OCI-LY1 (cell line): Measurements from ENCODE around the gene EPGN.

Experiments
- H2AFZ ChIP-seq: fragments of 200-600 bp; sonication (generic), shearing (Covaris generic); 2 replicates; pipeline ENCODE4 v1.6.0; 2014; ENCODE audit warnings: antibody characterized with exemption, mild to moderate bottlenecking, low read length
- H3F3A ChIP-seq: fragments of 200-600 bp; sonication (generic), shearing (Covaris generic); 2 replicates; pipeline ENCODE4 v1.6.0; 2014; ENCODE audit warnings: mild to moderate bottlenecking, antibody characterized with exemption, low read length, moderate library complexity; ENCODE audit not compliant: insufficient read depth
- H3K27ac ChIP-seq: fragments of 200-600 bp; sonication (generic); 2 replicates; pipeline ENCODE4 v1.5.1; 2014; ENCODE audit warnings: low read length, mixed run types, mild to moderate bottlenecking, low read depth; ENCODE audit not compliant: poor library complexity, severe bottlenecking
- H3K27me3 ChIP-seq: fragments of 200-600 bp; sonication (generic); 2 replicates; pipeline ENCODE4 v1.6.0; 2014; ENCODE audit warnings: antibody characterized with exemption, mild to moderate bottlenecking, low read length, moderate library complexity; ENCODE audit not compliant: insufficient read depth
- H3K36me3 ChIP-seq: fragments of 200-600 bp; sonication (generic); 2 replicates; pipeline ENCODE4 v1.6.1; 2014; ENCODE audit warnings: mild to moderate bottlenecking, antibody characterized with exemption, low read length, moderate library complexity, mixed read lengths; ENCODE audit not compliant: insufficient read depth
- H3K4me1 ChIP-seq: fragments of 200-600 bp; sonication (generic); 2 replicates; pipeline ENCODE4 v1.5.1; 2014; ENCODE audit warnings: mild to moderate bottlenecking, low read length, moderate library complexity; ENCODE audit not compliant: insufficient read depth, severe bottlenecking
- H3K4me2 ChIP-seq: fragments of 200-600 bp; sonication (generic), shearing (Covaris generic); 2 replicates; pipeline ENCODE4 v1.6.1; 2014; ENCODE audit warnings: low read length
- H3K4me3 ChIP-seq: fragments of 200-600 bp; sonication (generic); 2 replicates; pipeline ENCODE4 v1.5.1; 2014; ENCODE audit warnings: low read length, low read depth, mild to moderate bottlenecking, mixed read lengths; ENCODE audit not compliant: poor library complexity, severe bottlenecking
- H3K79me2 ChIP-seq: fragments of 200-600 bp; shearing (Covaris generic); 2 replicates; pipeline ENCODE4 v1.6.1; 2016; ENCODE audit warnings: mixed run types, low read length, mixed read lengths; ENCODE audit not compliant: insufficient read depth
- H3K9ac ChIP-seq: fragments of 200-600 bp; sonication (generic), shearing (Covaris generic); 2 replicates; pipeline ENCODE4 v1.6.1; 2014; ENCODE audit warnings: mild to moderate bottlenecking, low read length, mixed read lengths
- H3K9me2 ChIP-seq: fragments of 200-600 bp; sonication (generic), shearing (Covaris generic); 2 replicates; pipeline ENCODE4 v1.6.1; 2014; ENCODE audit warnings: low read depth, mild to moderate bottlenecking, low read length, mixed read lengths
- H3K9me3 ChIP-seq: fragments of 200-600 bp; shearing (Covaris generic); 2 replicates; pipeline ENCODE4 v1.6.1; 2014; ENCODE audit warnings: low read length, mixed read lengths
- H4K20me1 ChIP-seq: fragments of 200-600 bp; sonication (generic), shearing (Covaris generic); 2 replicates; pipeline ENCODE4 v1.6.0; 2016; ENCODE audit warnings: mild to moderate bottlenecking, low read length; ENCODE audit not compliant: insufficient read depth
- EZH2 ChIP-seq: fragments of 200-600 bp; sonication (generic), shearing (Covaris generic); IDR thresholded peaks from 2 replicates; pipeline ENCODE4 v1.8.0; 2017; ENCODE audit warnings: borderline replicate concordance, mixed run types, mild to moderate bottlenecking, antibody characterized with exemption, low read length, moderate library complexity, mixed read lengths
- TF ChIP-seq, protein P1 (sequence below): fragments of 200-600 bp; sonication (generic), shearing (Covaris generic); IDR thresholded peaks from 2 replicates; pipeline ENCODE4 v1.5.1; 2017; ENCODE audit warnings: mild to moderate bottlenecking, antibody characterized with exemption, low read length, moderate library complexity, mixed read lengths

Gene EPGN

DNA sequence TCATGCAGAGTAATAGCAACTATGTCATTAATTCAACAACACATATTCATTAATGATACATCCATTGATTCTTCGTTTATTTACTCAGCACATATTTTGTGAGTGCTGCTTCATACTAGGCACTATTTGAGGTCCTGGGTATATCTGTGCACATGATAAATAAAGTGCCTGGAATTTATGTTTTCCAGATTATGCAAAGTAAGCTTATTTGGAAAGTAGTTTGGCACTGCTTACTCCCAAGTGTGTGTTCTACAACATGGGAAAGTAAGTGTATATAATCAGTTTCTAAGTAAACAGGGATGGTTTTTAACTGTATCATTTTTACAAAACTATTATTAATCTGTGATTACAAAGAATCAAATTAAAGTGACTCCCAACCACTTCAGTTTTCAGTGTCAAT, 16.8 kb upstream of the EPGN start:
- Histone ChIP-seq H2AFZ (no peak overlapping the region), H3K9me2 (no peaks in the 10 kb centered on the region), H3K36me3 (no peaks in the 10 kb centered on the region), H3K27ac (no peak overlapping the region), H3K9me3 (no peaks in the 10 kb centered on the region), H3K79me2 (no peaks in the 10 kb centered on the region), H4K20me1 (no peaks in the 10 kb centered on the region), H3F3A (no peaks in the 10 kb centered on the region), H3K9ac (no peak overlapping the region), H3K4me3 (no peak overlapping the region), H3K4me1 (no peaks in the 10 kb centered on the region), H3K27me3 (no peaks in the 10 kb centered on the region), H3K4me2 (no peak overlapping the region)
- TF ChIP-seq, protein P1, sequence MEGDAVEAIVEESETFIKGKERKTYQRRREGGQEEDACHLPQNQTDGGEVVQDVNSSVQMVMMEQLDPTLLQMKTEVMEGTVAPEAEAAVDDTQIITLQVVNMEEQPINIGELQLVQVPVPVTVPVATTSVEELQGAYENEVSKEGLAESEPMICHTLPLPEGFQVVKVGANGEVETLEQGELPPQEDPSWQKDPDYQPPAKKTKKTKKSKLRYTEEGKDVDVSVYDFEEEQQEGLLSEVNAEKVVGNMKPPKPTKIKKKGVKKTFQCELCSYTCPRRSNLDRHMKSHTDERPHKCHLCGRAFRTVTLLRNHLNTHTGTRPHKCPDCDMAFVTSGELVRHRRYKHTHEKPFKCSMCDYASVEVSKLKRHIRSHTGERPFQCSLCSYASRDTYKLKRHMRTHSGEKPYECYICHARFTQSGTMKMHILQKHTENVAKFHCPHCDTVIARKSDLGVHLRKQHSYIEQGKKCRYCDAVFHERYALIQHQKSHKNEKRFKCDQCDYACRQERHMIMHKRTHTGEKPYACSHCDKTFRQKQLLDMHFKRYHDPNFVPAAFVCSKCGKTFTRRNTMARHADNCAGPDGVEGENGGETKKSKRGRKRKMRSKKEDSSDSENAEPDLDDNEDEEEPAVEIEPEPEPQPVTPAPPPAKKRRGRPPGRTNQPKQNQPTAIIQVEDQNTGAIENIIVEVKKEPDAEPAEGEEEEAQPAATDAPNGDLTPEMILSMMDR, result no peak
- TF ChIP-seq EZH2, result no peak

DNA sequence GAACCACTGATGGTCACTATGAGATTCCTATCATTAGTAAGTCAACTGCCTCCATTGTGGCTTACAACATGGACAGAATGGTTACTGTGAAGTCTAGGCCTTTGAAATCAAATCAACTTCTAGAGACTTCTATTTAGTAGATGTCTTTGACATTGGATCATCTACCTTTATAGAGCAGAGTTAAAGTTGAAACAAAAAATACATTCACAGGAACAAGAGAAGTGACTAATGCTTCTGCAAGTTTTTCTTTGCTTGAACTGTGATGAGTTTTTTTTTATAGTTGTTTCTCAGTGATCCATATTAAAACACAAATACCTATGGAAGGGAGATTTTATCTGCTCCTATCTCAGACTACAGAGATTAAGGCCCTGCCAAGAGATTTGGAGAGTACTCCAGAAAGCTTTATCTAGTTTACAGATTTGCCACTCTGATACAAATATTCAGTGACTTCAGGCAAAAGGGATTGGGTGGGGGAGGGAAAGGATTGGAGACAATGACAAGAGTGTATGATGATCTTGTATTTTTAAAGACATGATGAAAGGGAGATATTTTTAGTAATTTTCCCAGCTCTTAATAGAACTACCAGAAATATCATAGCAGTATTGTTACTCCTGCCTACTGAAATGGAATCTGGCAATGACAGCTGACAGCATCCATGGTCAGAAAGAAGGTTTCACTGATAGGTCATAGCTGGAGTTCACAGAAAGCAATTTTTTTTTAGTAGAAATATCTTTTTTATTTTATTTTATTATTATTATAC, 16.0 kb upstream of the EPGN start:
- H3K79me2 ChIP-seq, result no peaks in the 10 kb centered on the region
- H2AFZ ChIP-seq, result no peak overlapping the region
- TF ChIP-seq, protein P1, result no peak
- TF ChIP-seq EZH2, result no peak
- H3K9me2 ChIP-seq, result no peaks in the 10 kb centered on the region
- H3K4me3 ChIP-seq, result no peak overlapping the region
- no peaks in the 10 kb centered on the region for H3K27me3 ChIP-seq
- no peak overlapping the region for H3K4me2 ChIP-seq
- H3K9me3 ChIP-seq, result no peaks in the 10 kb centered on the region
- H3K27ac ChIP-seq, result no peak overlapping the region
- no peaks in the 10 kb centered on the region for H3K36me3 ChIP-seq
- H3K9ac ChIP-seq, result no peak overlapping the region
- no peaks in the 10 kb centered on the region for H3F3A ChIP-seq
- no peaks in the 10 kb centered on the region for H3K4me1 ChIP-seq
- no peaks in the 10 kb centered on the region for H4K20me1 ChIP-seq

DNA sequence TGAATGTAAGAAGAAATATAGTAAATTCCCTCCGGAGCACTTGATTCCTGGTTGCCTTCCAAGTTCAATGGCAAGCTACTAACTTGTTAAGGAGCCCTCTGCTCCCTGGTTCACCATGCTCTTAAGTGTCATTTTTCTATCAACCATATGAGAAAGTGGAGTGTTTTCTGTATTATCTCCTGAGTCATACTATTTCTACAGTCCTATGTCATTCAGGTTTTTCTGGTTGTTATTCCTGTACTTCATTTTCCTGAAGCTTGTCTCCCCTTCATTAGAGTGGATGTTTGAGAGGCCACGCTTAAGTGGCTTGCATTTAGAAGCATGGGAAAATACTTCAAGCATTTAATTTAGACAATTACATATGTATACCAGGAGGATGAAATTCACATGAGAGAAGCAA, 14.7 kb upstream of the EPGN start:
- H3K9me3 ChIP-seq, result no peaks in the 10 kb centered on the region
- no peaks in the 10 kb centered on the region for H4K20me1 ChIP-seq
- no peak overlapping the region for H2AFZ ChIP-seq
- H3K36me3 ChIP-seq, result no peaks in the 10 kb centered on the region
- H3K27me3 ChIP-seq, result no peaks in the 10 kb centered on the region
- H3K9me2 ChIP-seq, result no peaks in the 10 kb centered on the region
- no peaks in the 10 kb centered on the region for H3K4me1 ChIP-seq
- H3K27ac ChIP-seq, result no peak overlapping the region
- no peak overlapping the region for H3K9ac ChIP-seq
- H3K79me2 ChIP-seq, result no peaks in the 10 kb centered on the region
- no peak overlapping the region for H3K4me3 ChIP-seq
- no peak overlapping the region for H3K4me2 ChIP-seq
- no peaks in the 10 kb centered on the region for H3F3A ChIP-seq
- TF ChIP-seq EZH2, result no peak
- TF ChIP-seq, protein P1, result no peak
